IPS-NIHi11 (cell line): Measurements from ENCODE around the gene KY.

Experiments used
- DNase-seq: peaks from one replicate; pipeline ENCODE4 v3.0.0; 2012; ENCODE audit warnings: mixed read lengths, low spot score

Gene KY

GRCh38 chr3:134644731-134645514 lies 5.9 kb downstream of the KY start:
- peak; percentile 79 for DNase-seq

- no peak for DNase-seq
Observed at GRCh38 chr3:134643150-134643675, 7.6 kb downstream of the KY start.

- DNase-seq: no peak
Observed at GRCh38 chr3:134642445-134643149, 8.2 kb downstream of the KY start.

- DNase-seq: no peak
Observed at GRCh38 chr3:134641671-134642300, 9.0 kb downstream of the KY start.

- DNase-seq: peak; percentile 69
Observed at GRCh38 chr3:134640872-134641470, 9.9 kb downstream of the KY start.

- no peak for DNase-seq
Observed at GRCh38 chr3:134640378-134640777, 10.4 kb downstream of the KY start.

GRCh38 chr3:134638385-134639030 lies 12.3 kb downstream of the KY start:
- no peak for DNase-seq

- no peak for DNase-seq
Observed at GRCh38 chr3:134636406-134636805, 14.4 kb downstream of the KY start.

GRCh38 chr3:134630506-134630905 lies 20.3 kb downstream of the KY start:
- no peak for DNase-seq

GRCh38 chr3:134628884-134629283 lies 21.9 kb downstream of the KY start:
- DNase-seq: no peak

GRCh38 chr3:134627831-134628230 lies 23.0 kb downstream of the KY start:
- no peak for DNase-seq

GRCh38 chr3:134625885-134626741 lies 24.7 kb downstream of the KY start:
- no peak for DNase-seq

- no peak for DNase-seq
Observed at GRCh38 chr3:134625462-134625861, 25.4 kb downstream of the KY start.

- DNase-seq: no peak
Observed at GRCh38 chr3:134624537-134625287, 26.1 kb downstream of the KY start.

GRCh38 chr3:134623615-134624245 lies 27.1 kb downstream of the KY start:
- no peak for DNase-seq

GRCh38 chr3:134622806-134623365 lies 27.9 kb downstream of the KY start:
- DNase-seq: no peak

GRCh38 chr3:134621854-134622253 lies 29.0 kb downstream of the KY start:
- no peak for DNase-seq

GRCh38 chr3:134620476-134621115 lies 30.2 kb downstream of the KY start:
- DNase-seq: no peak
